IMR-90 (cell line): ENCODE results near the gene ADGRG2. TPM values are rescaled to one million over a fixed set of nuclear protein-coding genes. Genes with fewer than 3 reads are reported as not detected.

ENCODE experiments used
- ATAC-seq: fragments of 200-7000 bp; cut with Tn5 transposase; 2 replicates; pipeline ENCODE4 v1.9.1; 2020; ENCODE audit warnings: low read depth, mild to moderate bottlenecking, moderate library complexity
- BruUV-seq: library from RNA; stranded (reverse); fragments of 400-500 nt; replicated peaks from 2 replicates; lab custom pipeline; 2021; lab: Mats Ljungman, UMichigan
- CTCF ChIA-PET: fragments of 300-600 bp; formaldehyde crosslinking; extraction: SDS; loops from one replicate; lab custom pipeline; 2021; ENCODE audit warnings: antibody characterized with exemption; lab: Yijun Ruan, JAX
- POLR2A ChIA-PET: fragments of 300-600 bp; sonication (Branson Sonifier 250); formaldehyde crosslinking; loops from one replicate; lab custom pipeline; 2022; ENCODE audit warnings: antibody characterized with exemption; ENCODE audit not compliant: unreplicated experiment; lab: Charles Lee
- DNase-seq: peaks from one replicate; pipeline ENCODE4 v3.0.0; 2013
- H2AFZ ChIP-seq: replicated peaks from 2 replicates; pipeline ENCODE3; 2013; ENCODE audit warnings: low read length, mild to moderate bottlenecking; ENCODE audit not compliant: poor library complexity
- H2AK5ac ChIP-seq: 2 replicates; pipeline ENCODE4 v1.6.1; 2013; ENCODE audit warnings: low read depth, low read length, inconsistent platforms
- H2AK9ac ChIP-seq: replicated peaks from 2 replicates; pipeline ENCODE3; 2013; ENCODE audit warnings: mild to moderate bottlenecking, low read depth, low read length, moderate library complexity; ENCODE audit not compliant: poor library complexity
- H2BK120ac ChIP-seq: 2 replicates; pipeline ENCODE4 v1.6.1; 2013; ENCODE audit warnings: low read depth, low read length, inconsistent platforms
- H2BK15ac ChIP-seq: 3 replicates; pipeline ENCODE4 v1.6.1; 2013; ENCODE audit warnings: low read depth, low read length, inconsistent platforms
- H2BK20ac ChIP-seq: 2 replicates; pipeline ENCODE4 v1.6.1; 2013; ENCODE audit warnings: low read depth, mild to moderate bottlenecking, inconsistent platforms, low read length, moderate library complexity
- H2BK5ac ChIP-seq: 2 replicates; pipeline ENCODE4 v1.6.1; 2013; ENCODE audit warnings: mild to moderate bottlenecking, low read depth, low read length, inconsistent platforms; ENCODE audit not compliant: poor library complexity, severe bottlenecking
- H3K14ac ChIP-seq: replicated peaks from 2 replicates; pipeline ENCODE4 v1.6.1; 2013; ENCODE audit warnings: low read depth, low read length, inconsistent platforms
- H3K18ac ChIP-seq: 2 replicates; pipeline ENCODE4 v1.6.1; 2013; ENCODE audit warnings: low read depth, low read length, control low read depth
- H3K23ac ChIP-seq: 2 replicates; pipeline ENCODE4 v1.6.1; 2013; ENCODE audit warnings: low read depth, low read length, inconsistent platforms
- H3K27ac ChIP-seq: 2 replicates; pipeline ENCODE4 v1.5.1; 2013; ENCODE audit warnings: mild to moderate bottlenecking, control low read depth, low read length; ENCODE audit not compliant: insufficient read depth
- H3K27me3 ChIP-seq: 2 replicates; pipeline ENCODE4 v1.6.1; 2013; ENCODE audit warnings: low read length; ENCODE audit not compliant: control insufficient read depth, insufficient read depth
- H3K36me3 ChIP-seq: 2 replicates; pipeline ENCODE4 v1.6.1; 2013; ENCODE audit warnings: low read length, mixed read lengths; ENCODE audit not compliant: control insufficient read depth, insufficient read depth
- H3K4ac ChIP-seq: 2 replicates; pipeline ENCODE4 v1.6.1; 2013; ENCODE audit warnings: low read depth, low read length, inconsistent platforms
- H3K4me1 ChIP-seq: 2 replicates; pipeline ENCODE4 v1.6.1; 2013; ENCODE audit warnings: low read length, mixed read lengths; ENCODE audit not compliant: control insufficient read depth, insufficient read depth
- H3K4me2 ChIP-seq: 2 replicates; pipeline ENCODE4 v1.6.1; 2013; ENCODE audit warnings: low read depth, mild to moderate bottlenecking, control low read depth, low read length, moderate library complexity
- H3K4me3 ChIP-seq: 2 replicates; pipeline ENCODE4 v1.5.1; 2013; ENCODE audit warnings: low read depth, mild to moderate bottlenecking, control low read depth, low read length, moderate library complexity; ENCODE audit not compliant: insufficient read depth
- H3K56ac ChIP-seq: 2 replicates; pipeline ENCODE4 v1.6.1; 2013; ENCODE audit warnings: low read length, inconsistent platforms; ENCODE audit not compliant: insufficient read depth; ENCODE audit errors: extremely low read depth
- H3K79me1 ChIP-seq, 2 experiments: 2 replicates each; pipeline ENCODE4 v1.6.1; 2013; ENCODE audit warnings: low read length in 2 of 2, inconsistent platforms in 1 of 2, low read depth in 1 of 2
- H3K9ac ChIP-seq: 2 replicates; pipeline ENCODE4 v1.6.1; 2013; ENCODE audit warnings: low read depth, low read length, control low read depth
- H3K9me1 ChIP-seq: 2 replicates; pipeline ENCODE4 v1.6.1; 2013; ENCODE audit warnings: low read length, inconsistent platforms; ENCODE audit not compliant: insufficient read depth
- H3K9me3 ChIP-seq: 2 replicates; pipeline ENCODE4 v1.6.1; 2013; ENCODE audit warnings: low read length; ENCODE audit not compliant: control insufficient read depth, insufficient read depth
- H4K20me1 ChIP-seq: 2 replicates; pipeline ENCODE4 v1.6.1; 2013; ENCODE audit warnings: low read length, inconsistent platforms; ENCODE audit not compliant: insufficient read depth
- H4K5ac ChIP-seq: 2 replicates; pipeline ENCODE4 v1.6.1; 2013; ENCODE audit warnings: mild to moderate bottlenecking, low read depth, low read length, control low read depth
- H4K8ac ChIP-seq, 2 experiments: 2 replicates each; pipeline ENCODE4 v1.6.1; 2013; ENCODE audit warnings: low read depth in 2 of 2, low read length in 2 of 2, control low read depth in 1 of 2, inconsistent platforms in 1 of 2
- H4K91ac ChIP-seq: 2 replicates; pipeline ENCODE4 v1.6.1; 2013; ENCODE audit warnings: low read depth, low read length, inconsistent platforms; ENCODE audit not compliant: insufficient read depth
- CHD1 ChIP-seq: IDR thresholded peaks from 2 replicates; pipeline ENCODE4 v1.6.1; 2012; ENCODE audit warnings: low read depth, low read length, improper control_type of control experiment
- ELK1 ChIP-seq: fragments of 150-350 bp; IDR thresholded peaks from 2 replicates; pipeline ENCODE4 v1.6.1; 2016; ENCODE audit warnings: low read depth, mild to moderate bottlenecking, low read length, moderate library complexity, borderline replicate concordance
- FOS ChIP-seq: fragments of 150-350 bp; IDR thresholded peaks from 2 replicates; pipeline ENCODE4 v1.6.1; 2016; ENCODE audit warnings: low read depth, low read length
- MAFK ChIP-seq: IDR thresholded peaks from 2 replicates; pipeline ENCODE4 v1.6.1; 2012; ENCODE audit warnings: low read depth, low read length, improper control_type of control experiment
- MAZ ChIP-seq: IDR thresholded peaks from 2 replicates; pipeline ENCODE4 v1.6.1; 2012; ENCODE audit warnings: low read depth, mild to moderate bottlenecking, low read length, improper control_type of control experiment, moderate library complexity, borderline replicate concordance
- MXI1 ChIP-seq: IDR thresholded peaks from 2 replicates; pipeline ENCODE4 v1.6.1; 2012; ENCODE audit warnings: low read depth, mild to moderate bottlenecking, low read length, moderate library complexity, borderline replicate concordance
- RCOR1 ChIP-seq: IDR thresholded peaks from 2 replicates; pipeline ENCODE4 v1.6.1; 2012; ENCODE audit warnings: mild to moderate bottlenecking, low read length, improper control_type of control experiment; ENCODE audit not compliant: insufficient replicate concordance
- RFX5 ChIP-seq: IDR thresholded peaks from 2 replicates; pipeline ENCODE4 v1.8.0; 2012; ENCODE audit warnings: low read depth, mild to moderate bottlenecking, low read length, moderate library complexity
- SMC3 ChIP-seq: fragments of 150-350 bp; IDR thresholded peaks from 2 replicates; pipeline ENCODE4 v1.6.1; 2016; ENCODE audit warnings: low read depth, mild to moderate bottlenecking, antibody characterized with exemption, low read length, moderate library complexity
- WGBS, 2 experiments: methylation state at CpG; one replicate each; pipeline versions ENCODE4 v1.1.5 to v1.1.7; 2013; ENCODE audit warnings: missing lambda C conversion rate in 2 of 2; ENCODE audit not compliant: insufficient read length in 1 of 2; ENCODE audit errors: extremely low coverage in 2 of 2; 5-methylcytosine and 5-hydroxymethylcytosine counted together
- dilution Hi-C: fragments of 300-500 bp; cut with HindIII; formaldehyde crosslinking; loops from one replicate; pipeline ENCODE4 v1.14.3; 2018; ENCODE audit warnings: low sequenced_read_pairs; ENCODE audit not compliant: unreplicated experiment
- in situ Hi-C: fragments of 300-500 bp; cut with MboI; formaldehyde crosslinking; loops from 3 replicates; pipeline ENCODE4 v1.14.3; 2019; ENCODE audit warnings: low sequenced_read_pairs, inconsistent platforms, mixed read lengths
- intact Hi-C: fragments of 100-400 bp; cut with micrococcal nuclease; formaldehyde crosslinking; loops from 2 replicates; pipeline ENCODE4 v1.10.0; 2022
- polyA plus RNA-seq, 3 experiments: library from polyadenylated mRNA; depleted of rRNA; stranded (reverse); fragments of >200 nt; gene quantifications; 2 replicates each; pipeline ENCODE4 v1.2.3, GENCODE V29; 2012; ENCODE audit warnings: low replicate concordance in 1 of 3
- total RNA-seq: library from RNA; depleted of rRNA; stranded (reverse); fragments of >200 nt; gene quantifications from 2 replicates; pipeline ENCODE4 v1.2.3, GENCODE V29; 2012

The ADGRG2 gene
- total and polyA plus RNA-seq, 2 of the 4 experiments (the other 2 are of a cell fraction): under 0.01 to 0.07 TPM

- H2BK120ac ChIP-seq: no peak overlapping the region
- H3K4me3 ChIP-seq: no peak overlapping the region
- H3K9ac ChIP-seq: no peak overlapping the region
- no peak overlapping the region for H3K18ac ChIP-seq
- no peak overlapping the region for H3K4ac ChIP-seq
- H4K5ac ChIP-seq: no peak overlapping the region
- no peak overlapping the region for H2AK5ac ChIP-seq
- no peak overlapping the region for H2BK20ac ChIP-seq
- ChIA-PET CTCF (interaction anchor here (0.7 kb wide), 1 partner anchor 839 kb away, joined by 9 read pairs; no protein-coding TSS in a partner anchor), POLR2A (no interaction called here)
- H3K14ac ChIP-seq: no peak overlapping the region
- H3K4me1 ChIP-seq: no peaks in the 10 kb centered on the region
- dilution Hi-C loops (no loop called here), in situ Hi-C loops (no loop called here), intact Hi-C loops (no loop called here)
- WGBS, 2 experiments: 80% methylated on average over 3 of the region's 7 CpGs; no CpG with 5 or more reads in 1 of the 2 experiments
- H2AFZ ChIP-seq: no peak overlapping the region
- DNase-seq (no peak), ATAC-seq (no peak)
- no peak overlapping the region for H2BK5ac ChIP-seq
- no peak overlapping the region for H3K23ac ChIP-seq
- H3K56ac ChIP-seq: no peak overlapping the region
- no peaks in the 10 kb centered on the region for H3K9me1 ChIP-seq
- peaks cover 0 to 4% of the 10 kb centered on the region in 2 experiments; a peak in 1 of 4 replicates for H3K79me1 ChIP-seq
- no peak overlapping the region for H3K4me2 ChIP-seq
- no TSS peak for BruUV-seq
- H3K36me3 ChIP-seq: no peaks in the 10 kb centered on the region; the same call in 1 of the 2 replicates
- no peaks in the 10 kb centered on the region for H3K27me3 ChIP-seq
- H2AK9ac ChIP-seq: no peak overlapping the region
- H3K9me3 ChIP-seq: no peaks in the 10 kb centered on the region
- TF ChIP-seq FOS (no peak), SMC3 (no peak), MXI1 (no peak), CHD1 (no peak), MAZ (no peak), MAFK (no peak), RFX5 (no peak), ELK1 (no peak), RCOR1 (no peak)
- H4K8ac ChIP-seq: no peak overlapping the region
- no peak overlapping the region for H2BK15ac ChIP-seq
- H4K20me1 ChIP-seq: no peaks in the 10 kb centered on the region
- H4K91ac ChIP-seq: no peak overlapping the region
- H3K27ac ChIP-seq: no peak overlapping the region
These were observed 115.3 kb downstream of the ADGRG2 start for GRCh38 chrX:19007011-19007410.
